ENCODE data around the gene MRPS7. TPM values are rescaled to one million over a fixed set of nuclear protein-coding genes. Genes with fewer than 3 reads are reported as not detected.

MRPS7 gene
- total RNA-seq, 2 experiments from 2014 or later: 103 to 127 TPM

DNA sequence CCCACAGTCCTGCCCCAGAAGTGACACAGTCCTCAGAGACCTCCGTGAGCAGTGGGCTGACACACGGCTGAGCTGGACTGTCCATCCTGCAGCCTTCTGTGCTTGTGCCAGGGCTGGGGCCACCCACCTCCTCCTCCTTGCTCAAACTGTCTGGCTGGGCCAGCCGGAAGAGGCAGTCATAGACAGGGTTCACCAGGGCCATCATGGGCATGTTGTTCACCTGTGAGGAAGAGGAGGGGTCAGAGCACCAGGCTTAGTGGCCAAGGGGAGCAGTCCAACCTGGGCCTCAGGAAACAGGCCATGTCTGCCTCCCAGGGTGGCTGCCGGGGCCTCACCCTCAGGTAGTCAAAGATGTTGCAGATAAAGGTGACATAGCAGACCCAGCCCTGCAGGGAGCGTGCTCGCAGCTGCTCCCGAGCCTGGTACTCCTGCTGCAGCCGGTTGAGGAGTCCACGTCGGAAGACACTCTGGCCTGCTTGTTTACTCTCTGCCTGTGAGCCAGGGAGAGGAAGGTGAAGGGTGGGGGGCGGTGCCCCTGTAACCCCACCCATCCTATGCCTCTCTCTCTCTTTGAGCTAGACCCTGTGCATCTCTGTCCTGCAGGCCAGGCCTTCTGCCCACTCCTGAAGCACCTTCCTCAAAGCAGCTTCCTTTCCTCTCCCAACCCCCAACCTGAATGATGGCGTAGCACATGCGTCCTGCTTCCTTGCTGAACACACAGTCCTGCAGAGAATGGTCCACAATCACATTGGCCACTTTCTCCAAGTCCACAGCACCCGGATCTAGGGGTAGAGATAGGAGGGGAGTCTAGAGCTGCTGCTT is 5.9 kb downstream of the MRPS7 start:
- no peak overlapping the region for H3K27ac ChIP-seq (ENCODE audit: low read depth, low read length, poor library complexity, severe bottlenecking)
- intact Hi-C loops (cut with micrococcal nuclease; ENCODE audit: unreplicated experiment): no loop called here
- no peak for TF ChIP-seq EZH2phosphoT487 (IDR thresholded peaks at IDR 0.05; ENCODE audit: borderline replicate concordance, low read depth, low read length)
- TF ChIP-seq, protein P1, sequence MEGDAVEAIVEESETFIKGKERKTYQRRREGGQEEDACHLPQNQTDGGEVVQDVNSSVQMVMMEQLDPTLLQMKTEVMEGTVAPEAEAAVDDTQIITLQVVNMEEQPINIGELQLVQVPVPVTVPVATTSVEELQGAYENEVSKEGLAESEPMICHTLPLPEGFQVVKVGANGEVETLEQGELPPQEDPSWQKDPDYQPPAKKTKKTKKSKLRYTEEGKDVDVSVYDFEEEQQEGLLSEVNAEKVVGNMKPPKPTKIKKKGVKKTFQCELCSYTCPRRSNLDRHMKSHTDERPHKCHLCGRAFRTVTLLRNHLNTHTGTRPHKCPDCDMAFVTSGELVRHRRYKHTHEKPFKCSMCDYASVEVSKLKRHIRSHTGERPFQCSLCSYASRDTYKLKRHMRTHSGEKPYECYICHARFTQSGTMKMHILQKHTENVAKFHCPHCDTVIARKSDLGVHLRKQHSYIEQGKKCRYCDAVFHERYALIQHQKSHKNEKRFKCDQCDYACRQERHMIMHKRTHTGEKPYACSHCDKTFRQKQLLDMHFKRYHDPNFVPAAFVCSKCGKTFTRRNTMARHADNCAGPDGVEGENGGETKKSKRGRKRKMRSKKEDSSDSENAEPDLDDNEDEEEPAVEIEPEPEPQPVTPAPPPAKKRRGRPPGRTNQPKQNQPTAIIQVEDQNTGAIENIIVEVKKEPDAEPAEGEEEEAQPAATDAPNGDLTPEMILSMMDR (conservative IDR thresholded peaks at IDR 0.05; ENCODE audit: low read length): peak; percentile 29; the same call in 1 of the 2 replicates
- peaks cover 57% of the 10 kb centered on the region for H3K36me3 ChIP-seq (ENCODE audit: insufficient read depth, low read length)
- no peak overlapping the region for H2AFZ ChIP-seq (ENCODE audit: low read length)
- H3K9me2 ChIP-seq (ENCODE audit: insufficient read depth, low read length): no peaks in the 10 kb centered on the region
- ChIA-PET POLR2A (interaction anchor here (0.7 kb wide), 2 partner anchors 21 to 519 kb away, joined by 3 to 7 read pairs; no protein-coding TSS in a partner anchor), CTCF (ENCODE audit: unreplicated experiment) (no interaction called here)
- H4K20me1 ChIP-seq (ENCODE audit: insufficient read depth, low read length): no peaks in the 10 kb centered on the region
- no TSS peak for BruUV-seq (replicated peaks)
- no peak overlapping the region for H3K4me2 ChIP-seq (ENCODE audit: low read length)
- H3K9me3 ChIP-seq (ENCODE audit: low read length): no peaks in the 10 kb centered on the region
- H3K4me3 ChIP-seq (ENCODE audit: low read depth, low read length, poor library complexity, severe bottlenecking): no peak overlapping the region
- H3K4me1 ChIP-seq (ENCODE audit: insufficient read depth, low read length, poor library complexity, severe bottlenecking): peaks cover 38% of the 10 kb centered on the region
- peaks cover 39% of the 10 kb centered on the region for H3K79me2 ChIP-seq (ENCODE audit: insufficient read depth, low read depth, low read length)
- DNase-seq (ENCODE audit: low spot score): no peak

DNA sequence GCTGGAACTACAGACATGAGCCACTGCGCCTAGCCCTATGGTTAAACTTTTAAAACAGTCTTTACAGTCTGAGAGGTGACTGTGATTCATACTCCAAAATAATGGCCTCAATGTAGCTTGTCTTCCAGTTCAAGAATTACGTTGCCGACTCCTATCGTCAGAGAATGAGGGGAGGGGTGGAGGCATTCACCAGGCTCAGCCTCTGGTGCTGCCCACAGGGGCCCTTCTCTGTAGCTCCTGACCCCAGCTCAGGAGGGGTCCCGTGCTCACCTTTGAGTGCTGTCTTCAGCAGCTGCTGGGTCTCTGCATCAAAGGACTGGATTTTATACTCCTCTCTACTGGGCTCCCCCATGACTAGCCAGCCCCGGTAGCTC is 8.2 kb downstream of the MRPS7 start:
- TF ChIP-seq EZH2phosphoT487 (IDR thresholded peaks at IDR 0.05; ENCODE audit: borderline replicate concordance, low read depth, low read length): no peak
- TF ChIP-seq, protein P1 (conservative IDR thresholded peaks at IDR 0.05; ENCODE audit: low read length): no peak
- Histone ChIP-seq H3K36me3 (ENCODE audit: insufficient read depth, low read length) (peaks cover 58% of the 10 kb centered on the region), H3K4me2 (ENCODE audit: low read length) (peak overlapping the region; percentile 94), H4K20me1 (ENCODE audit: insufficient read depth, low read length) (no peaks in the 10 kb centered on the region), H2AFZ (ENCODE audit: low read length) (no peak overlapping the region), H3K9me3 (ENCODE audit: low read length) (no peaks in the 10 kb centered on the region), H3K79me2 (ENCODE audit: insufficient read depth, low read depth, low read length) (peaks cover 25% of the 10 kb centered on the region; the same call in 1 of the 2 replicates), H3K27ac (ENCODE audit: low read depth, low read length, poor library complexity, severe bottlenecking) (peak overlapping the region; percentile 71), H3K4me1 (ENCODE audit: insufficient read depth, low read length, poor library complexity, severe bottlenecking) (peaks cover 42% of the 10 kb centered on the region), H3K9me2 (ENCODE audit: insufficient read depth, low read length) (no peaks in the 10 kb centered on the region), H3K4me3 (ENCODE audit: low read depth, low read length, poor library complexity, severe bottlenecking) (peak overlapping the region; percentile 90)
- DNase-seq (ENCODE audit: low spot score): peak; percentile 29
- ChIA-PET POLR2A (interaction anchor here (0.6 to 4.6 kb wide), 11 partner anchors 8 to 229 kb away, joined by 3 to 59 read pairs (median 5); partner anchors contain the start of genes GGA3, MRPS7, SLC25A19 and TMEM94), CTCF (ENCODE audit: unreplicated experiment) (interaction anchor here (0.6 to 2.5 kb wide), 6 partner anchors 9 to 265 kb away, joined by 3 to 31 read pairs (median 3); partner anchors contain the start of genes GGA3 and MRPS7)
- intact Hi-C loops (cut with micrococcal nuclease; ENCODE audit: unreplicated experiment): loop anchor here (2.0 to 10.0 kb wide), 4 partner anchors 87 to 515 kb away; partner anchors contain the start of genes GRB2, LLGL2, SUMO2 and UNK
- BruUV-seq (replicated peaks): no TSS peak
